Body of pancreas (tissue), 4 donors: Measurements from ENCODE around the gene DACH1. TPM values are rescaled to one million over a fixed set of nuclear protein-coding genes. Genes with fewer than 3 reads are reported as not detected.

Source experiments
- ATAC-seq: fragments of 150-250 bp; one replicate; pipeline ENCODE4 v1.9.1; 2016
- DNase-seq, 4 donors: peaks; one replicate each; pipeline ENCODE4 v3.0.0-alpha.2; 2019
- H3K27ac ChIP-seq, 4 donors: fragments of 200-600 bp; sonication (generic); 1 replicate in 3 of 4; 2 replicates in 1 of 4; pipeline versions ENCODE4 v1.5.1 to v1.6.1; 2016 to 2019; ENCODE audit warnings: mild to moderate bottlenecking in 1 of 4, mixed read lengths in 1 of 4, moderate library complexity in 1 of 4
- H3K27me3 ChIP-seq, 2 donors: fragments of 200-600 bp; sonication (generic); one replicate each; pipeline ENCODE4 v1.6.0; 2016; ENCODE audit warnings: mild to moderate bottlenecking in 1 of 2
- H3K36me3 ChIP-seq, 2 donors: fragments of 200-600 bp; sonication (generic); replicated peaks in 1 of 2; 2 replicates each; pipeline ENCODE4 v1.5.1; 2016; ENCODE audit warnings: low read depth in 2 of 2; ENCODE audit not compliant: insufficient read depth in 1 of 2
- H3K4me1 ChIP-seq: fragments of 200-600 bp; sonication (generic); one replicate; pipeline ENCODE4 v1.6.0; 2016
- H3K4me3 ChIP-seq, 2 donors: fragments of 200-600 bp; sonication (generic); 1 replicate in 1 of 2; 2 replicates in 1 of 2; pipeline ENCODE4 v1.5.1; 2016 to 2019
- H3K9me3 ChIP-seq, 3 donors: fragments of 200-600 bp; sonication (generic); 1 replicate in 2 of 3; 2 replicates in 1 of 3; pipeline ENCODE4 v1.5.1; 2016
- POLR2A ChIP-seq, 3 donors: fragments of 450-650 bp; IDR thresholded peaks; one replicate each; pipeline ENCODE4 v1.6.1; 2016; ENCODE audit warnings: antibody characterized with exemption in 3 of 3, mild to moderate bottlenecking in 2 of 3
- WGBS, 2 donors: methylation state at CpG; one replicate each; pipeline ENCODE4 v1.1.5; 2017; 5-methylcytosine and 5-hydroxymethylcytosine counted together
- intact Hi-C: fragments of 100-400 bp; cut with DNase I; formaldehyde crosslinking; loops from one replicate; pipeline ENCODE4 v1.15.1; 2023
- total RNA-seq, 2 donors: library from RNA; depleted of rRNA; stranded (reverse); fragments of >200 nt; gene quantifications; one replicate each; pipeline ENCODE4 v1.1.0, GENCODE V29; 2016
- TF ChIP-seq, protein P1 (sequence below), 7 experiments: fragments of 450-650 bp in 4 of 7; fragments of 200-600 bp in 3 of 7; sonication (generic) in 3 of 7; IDR thresholded peaks; one replicate each; pipeline ENCODE4 v1.5.1; 2016 to 2019; ENCODE audit warnings: antibody characterized with exemption in 7 of 7

DACH1 gene
- total RNA-seq, 2 donors from 2014 or later = 2.9 to 3.3 TPM

- no peak for DNase-seq
- no peak for TF ChIP-seq POLR2A (IDR thresholded peaks at IDR 0.05)
- TF ChIP-seq, protein P1, sequence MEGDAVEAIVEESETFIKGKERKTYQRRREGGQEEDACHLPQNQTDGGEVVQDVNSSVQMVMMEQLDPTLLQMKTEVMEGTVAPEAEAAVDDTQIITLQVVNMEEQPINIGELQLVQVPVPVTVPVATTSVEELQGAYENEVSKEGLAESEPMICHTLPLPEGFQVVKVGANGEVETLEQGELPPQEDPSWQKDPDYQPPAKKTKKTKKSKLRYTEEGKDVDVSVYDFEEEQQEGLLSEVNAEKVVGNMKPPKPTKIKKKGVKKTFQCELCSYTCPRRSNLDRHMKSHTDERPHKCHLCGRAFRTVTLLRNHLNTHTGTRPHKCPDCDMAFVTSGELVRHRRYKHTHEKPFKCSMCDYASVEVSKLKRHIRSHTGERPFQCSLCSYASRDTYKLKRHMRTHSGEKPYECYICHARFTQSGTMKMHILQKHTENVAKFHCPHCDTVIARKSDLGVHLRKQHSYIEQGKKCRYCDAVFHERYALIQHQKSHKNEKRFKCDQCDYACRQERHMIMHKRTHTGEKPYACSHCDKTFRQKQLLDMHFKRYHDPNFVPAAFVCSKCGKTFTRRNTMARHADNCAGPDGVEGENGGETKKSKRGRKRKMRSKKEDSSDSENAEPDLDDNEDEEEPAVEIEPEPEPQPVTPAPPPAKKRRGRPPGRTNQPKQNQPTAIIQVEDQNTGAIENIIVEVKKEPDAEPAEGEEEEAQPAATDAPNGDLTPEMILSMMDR (IDR thresholded peaks at IDR 0.05) = no peak
- no peak overlapping the region for H3K4me3 ChIP-seq
Measured at GRCh38 chr13:71591374-71591773, 275.6 kb downstream of the DACH1 start.

DNA sequence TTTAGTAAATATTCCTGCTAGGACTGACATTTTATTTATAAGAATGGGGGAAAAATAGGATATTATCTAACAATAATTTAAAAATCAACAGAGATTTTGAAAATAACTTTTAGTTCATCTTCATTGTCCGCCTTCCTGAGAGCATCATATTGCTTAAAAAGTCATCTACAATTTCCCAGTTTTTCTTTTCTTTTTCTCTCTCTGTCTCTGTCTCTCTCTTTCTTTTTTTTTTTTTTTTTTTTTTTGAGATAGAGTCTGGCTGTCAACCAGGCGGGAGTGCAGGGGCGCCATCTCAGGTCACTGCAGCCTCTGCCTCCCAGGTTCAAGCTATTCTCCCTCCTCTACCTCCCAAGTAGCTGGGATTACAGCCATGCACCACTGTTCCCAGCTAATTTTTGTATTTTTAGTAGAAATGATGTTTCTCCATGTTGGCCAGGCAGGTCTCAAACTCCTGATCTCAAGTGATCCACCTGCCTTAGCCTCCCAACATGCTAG, 276.3 kb downstream of the DACH1 start:
- no peak for ATAC-seq
- Histone ChIP-seq H3K27ac (no peak overlapping the region), H3K27me3 (no peaks in the 10 kb centered on the region), H3K4me3 (no peak overlapping the region), H3K4me1 (no peaks in the 10 kb centered on the region), H3K9me3 (no peaks in the 10 kb centered on the region), H3K36me3 (no peaks in the 10 kb centered on the region)
- TF ChIP-seq POLR2A (IDR thresholded peaks at IDR 0.05) = no peak
- TF ChIP-seq, protein P1 (IDR thresholded peaks at IDR 0.05) = no peak
- intact Hi-C loops = no loop called here
- DNase-seq = no peak
- 95 to 99% methylated on average over 3 of the region's 3 CpGs for WGBS, 2 donors

More at GRCh38 chr13:71591374-71591773, 275.6 kb downstream of the DACH1 start:
- H3K4me1 ChIP-seq = no peaks in the 10 kb centered on the region
- no peaks in the 10 kb centered on the region for H3K36me3 ChIP-seq
- H3K27ac ChIP-seq = no peak overlapping the region
- H3K27me3 ChIP-seq = no peaks in the 10 kb centered on the region
- no peak for ATAC-seq
- H3K9me3 ChIP-seq = no peaks in the 10 kb centered on the region
- intact Hi-C loops = no loop called here

GRCh38 chr13:71589032-71589431, 278.0 kb downstream of the DACH1 start:
- WGBS, 2 donors = 44 to 51% methylated on average over 2 of the region's 2 CpGs
- Histone ChIP-seq H3K27me3 (no peaks in the 10 kb centered on the region), H3K9me3 (no peaks in the 10 kb centered on the region), H3K27ac (no peak overlapping the region), H3K36me3 (no peaks in the 10 kb centered on the region), H3K4me3 (no peak overlapping the region), H3K4me1 (no peaks in the 10 kb centered on the region)
- intact Hi-C loops = no loop called here
- no peak for DNase-seq
- ATAC-seq = no peak
- TF ChIP-seq, protein P1 (IDR thresholded peaks at IDR 0.05) = no peak
- no peak for TF ChIP-seq POLR2A (IDR thresholded peaks at IDR 0.05)

GRCh38 chr13:71587817-71588216, 279.2 kb downstream of the DACH1 start:
- intact Hi-C loops = no loop called here
- H3K9me3 ChIP-seq = no peaks in the 10 kb centered on the region
- DNase-seq (no peak), ATAC-seq (no peak)
- H3K27me3 ChIP-seq = no peaks in the 10 kb centered on the region
- H3K27ac ChIP-seq = no peak overlapping the region
- no peaks in the 10 kb centered on the region for H3K36me3 ChIP-seq
- no peak for TF ChIP-seq POLR2A (IDR thresholded peaks at IDR 0.05)
- TF ChIP-seq, protein P1 (IDR thresholded peaks at IDR 0.05) = no peak
- no peaks in the 10 kb centered on the region for H3K4me1 ChIP-seq
- H3K4me3 ChIP-seq = no peak overlapping the region
- 76 to 79% methylated on average over 5 of the region's 5 CpGs for WGBS, 2 donors

- no peak for TF ChIP-seq POLR2A (IDR thresholded peaks at IDR 0.05)
- TF ChIP-seq, protein P1 (IDR thresholded peaks at IDR 0.05) = no peak
- no peaks in the 10 kb centered on the region for H3K4me1 ChIP-seq
- DNase-seq (no peak), ATAC-seq (no peak)
- H3K4me3 ChIP-seq = no peak overlapping the region
- no peak overlapping the region for H3K27ac ChIP-seq
- intact Hi-C loops = no loop called here
- WGBS, 2 donors = 72 to 78% methylated on average over 2 of the region's 2 CpGs
- no peaks in the 10 kb centered on the region for H3K36me3 ChIP-seq
- H3K9me3 ChIP-seq = no peaks in the 10 kb centered on the region
- H3K27me3 ChIP-seq = no peaks in the 10 kb centered on the region
Measured at GRCh38 chr13:71587193-71587592, 279.8 kb downstream of the DACH1 start.
